HepG2 (cell line): Measurements from ENCODE around the gene ESF1.

Source experiments
- ARNT ChIP-seq: fragments of 450-650 bp; IDR thresholded peaks from 2 replicates; pipeline ENCODE4 v1.6.1; 2017
- CREBL2 ChIP-seq: sonication (generic); formaldehyde crosslinking; IDR thresholded peaks from 2 replicates; pipeline ENCODE4 v1.8.1; 2023; ENCODE audit warnings: missing genetic modification reagents, mild to moderate bottlenecking, borderline replicate concordance
- CTCF ChIP-seq: sonication (generic); formaldehyde crosslinking; IDR thresholded peaks from 2 replicates; pipeline ENCODE4 v1.5.0; 2020; ENCODE audit warnings: mild to moderate bottlenecking, missing genetic modification reagents, moderate library complexity
- DRAP1 ChIP-seq: IDR thresholded peaks from 2 replicates; pipeline ENCODE4 v1.6.1; 2016; ENCODE audit warnings: missing genetic modification reagents, missing compliant biosample characterization
- GLI4 ChIP-seq: sonication (generic); formaldehyde crosslinking; IDR thresholded peaks from 2 replicates; pipeline ENCODE4 v1.5.1; 2020; ENCODE audit warnings: missing genetic modification reagents, mild to moderate bottlenecking, moderate library complexity, borderline replicate concordance
- JUN ChIP-seq: sonication (generic); formaldehyde crosslinking; IDR thresholded peaks from 2 replicates; pipeline ENCODE4 v1.4.0; 2020; ENCODE audit warnings: mild to moderate bottlenecking, missing genetic modification reagents
- NFATC3 ChIP-seq: sonication (generic); formaldehyde crosslinking; IDR thresholded peaks from 2 replicates; pipeline ENCODE4 v1.5.1; 2020; ENCODE audit warnings: mild to moderate bottlenecking, missing genetic modification reagents
- NFKB2 ChIP-seq: sonication (generic); formaldehyde crosslinking; IDR thresholded peaks from 2 replicates; pipeline ENCODE4 v1.4.0; 2020; ENCODE audit warnings: missing genetic modification reagents, borderline replicate concordance
- NR2F6 ChIP-seq, 2 experiments: IDR thresholded peaks; 2 replicates each; pipeline ENCODE4 v1.6.1; 2016; ENCODE audit warnings: antibody characterized with exemption in 1 of 2, mild to moderate bottlenecking in 1 of 2
- SIN3A ChIP-seq: IDR thresholded peaks from 2 replicates; pipeline ENCODE4 v1.6.1; 2011; ENCODE audit warnings: low read depth, mild to moderate bottlenecking, control low read depth, low read length, borderline replicate concordance
- TCF7 ChIP-seq: sonication (generic); IDR thresholded peaks from 2 replicates; pipeline ENCODE4 v1.6.1; 2016; ENCODE audit warnings: antibody characterized with exemption, low read depth
- ZFX ChIP-seq: sonication (generic); formaldehyde crosslinking; IDR thresholded peaks from 2 replicates; pipeline ENCODE4 v1.4.0; 2020; ENCODE audit warnings: mild to moderate bottlenecking, low read depth, missing genetic modification reagents, moderate library complexity
- ZNF274 ChIP-seq: sonication (generic); formaldehyde crosslinking; IDR thresholded peaks from 2 replicates; pipeline ENCODE4 v1.5.1; 2020; ENCODE audit warnings: mild to moderate bottlenecking, missing genetic modification reagents

GRCh38 chr20:13744352-13744751, 40.4 kb downstream of the ESF1 start:
- TF ChIP-seq GLI4 (no peak), SIN3A (no peak), ARNT (no peak), ZNF274 (CRISPR knock-in tag) (no peak), NR2F6 (IDR thresholded peaks at IDR 0.05) (no peak), NR2F6 (CRISPR knock-in tag; IDR thresholded peaks at IDR 0.05) (no peak), CTCF (no peak), DRAP1 (CRISPR knock-in tag) (no peak), ZFX (CRISPR knock-in tag) (no peak), NFATC3 (CRISPR knock-in tag) (no peak), JUN (CRISPR knock-in tag) (no peak), TCF7 (no peak), NFKB2 (CRISPR knock-in tag) (no peak), CREBL2 (CRISPR knock-in tag) (no peak)
